Peyer's patch (tissue), 4 donors: ENCODE data around the gene OR56A4.
"Not testable (repeated sequence)": the region's sequence is repeated elsewhere in the genome, so short reads cannot be mapped to it uniquely, and the experiment has no call there.

Source experiments
- POLR2A ChIP-seq, 2 donors: fragments of 450-650 bp; IDR thresholded peaks; one replicate each; pipeline ENCODE4 v1.5.1; 2017; ENCODE audit warnings: antibody characterized with exemption in 2 of 2, mild to moderate bottlenecking in 2 of 2, moderate library complexity in 2 of 2
- TF ChIP-seq, protein P1 (sequence below), 6 experiments: fragments of 450-650 bp in 4 of 6; fragments of 200-600 bp in 2 of 6; sonication (generic) in 1 of 6; IDR thresholded peaks; one replicate each; pipeline ENCODE4 v1.5.1; 2017 to 2019; ENCODE audit warnings: antibody characterized with exemption in 6 of 6, mild to moderate bottlenecking in 3 of 6, moderate library complexity in 1 of 6

DNA sequence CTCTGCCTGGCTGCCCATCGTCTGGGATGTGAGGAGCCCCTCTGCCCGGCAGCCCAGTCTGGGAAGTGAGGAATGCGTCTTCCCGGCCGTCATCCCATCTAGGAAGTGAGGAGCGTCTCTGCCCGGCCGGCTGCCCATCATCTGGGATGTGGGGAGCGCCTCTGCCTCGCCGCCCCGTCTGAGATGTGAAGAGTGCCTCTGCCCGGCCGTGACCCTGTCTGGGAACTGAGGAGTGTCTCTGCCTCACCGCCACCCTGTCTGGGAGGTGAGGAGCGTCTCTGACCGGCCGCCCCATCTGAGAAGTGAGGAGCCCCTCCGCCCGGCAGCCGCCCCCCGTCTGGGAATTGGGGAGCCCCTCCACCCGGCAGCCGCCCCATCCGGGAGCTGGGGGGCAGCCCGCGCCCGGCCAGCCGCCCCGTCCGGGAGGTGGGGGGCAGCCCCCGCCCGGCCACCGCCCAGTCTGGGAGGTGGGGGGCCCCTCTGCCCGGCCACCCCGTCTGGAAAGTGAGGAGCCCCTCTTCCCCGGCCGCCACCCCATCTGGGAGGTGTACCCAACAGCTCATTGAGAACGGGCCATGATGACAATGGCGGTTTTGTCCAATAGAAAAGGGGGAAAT lies 45.9 kb downstream of the OR56A4 start:
- TF ChIP-seq, protein P1, sequence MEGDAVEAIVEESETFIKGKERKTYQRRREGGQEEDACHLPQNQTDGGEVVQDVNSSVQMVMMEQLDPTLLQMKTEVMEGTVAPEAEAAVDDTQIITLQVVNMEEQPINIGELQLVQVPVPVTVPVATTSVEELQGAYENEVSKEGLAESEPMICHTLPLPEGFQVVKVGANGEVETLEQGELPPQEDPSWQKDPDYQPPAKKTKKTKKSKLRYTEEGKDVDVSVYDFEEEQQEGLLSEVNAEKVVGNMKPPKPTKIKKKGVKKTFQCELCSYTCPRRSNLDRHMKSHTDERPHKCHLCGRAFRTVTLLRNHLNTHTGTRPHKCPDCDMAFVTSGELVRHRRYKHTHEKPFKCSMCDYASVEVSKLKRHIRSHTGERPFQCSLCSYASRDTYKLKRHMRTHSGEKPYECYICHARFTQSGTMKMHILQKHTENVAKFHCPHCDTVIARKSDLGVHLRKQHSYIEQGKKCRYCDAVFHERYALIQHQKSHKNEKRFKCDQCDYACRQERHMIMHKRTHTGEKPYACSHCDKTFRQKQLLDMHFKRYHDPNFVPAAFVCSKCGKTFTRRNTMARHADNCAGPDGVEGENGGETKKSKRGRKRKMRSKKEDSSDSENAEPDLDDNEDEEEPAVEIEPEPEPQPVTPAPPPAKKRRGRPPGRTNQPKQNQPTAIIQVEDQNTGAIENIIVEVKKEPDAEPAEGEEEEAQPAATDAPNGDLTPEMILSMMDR (IDR thresholded peaks at IDR 0.05), result not testable (repeated sequence)
- not testable (repeated sequence) for TF ChIP-seq POLR2A (IDR thresholded peaks at IDR 0.05)
